ENCODE data around the gene BPIFB3. TPM values are rescaled to one million over a fixed set of nuclear protein-coding genes. Genes with fewer than 3 reads are reported as not detected.

Gene BPIFB3
- total RNA-seq, 1 experiment from 2014 or later = not detected

DNA sequence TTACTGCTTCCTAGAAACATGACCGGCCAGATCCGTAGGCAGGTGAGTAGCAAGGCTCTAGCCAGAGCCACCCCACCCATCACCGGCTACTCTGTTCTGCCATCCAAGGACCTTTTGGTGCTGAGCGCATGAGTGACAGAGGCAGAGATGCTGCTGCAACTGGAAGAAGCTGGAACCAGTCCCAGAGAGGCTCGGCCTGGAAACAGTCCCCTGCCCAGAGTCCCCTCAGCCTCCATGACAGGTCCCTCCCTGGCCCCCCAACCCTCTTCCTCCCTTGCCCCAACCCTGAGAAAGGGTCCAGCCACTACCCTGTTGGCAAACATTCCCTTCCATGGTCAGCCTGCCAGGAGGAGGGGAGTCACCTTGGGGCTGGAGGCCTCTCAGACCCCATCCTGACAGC is 57.6 kb downstream of the BPIFB3 start:
- DNase-seq (ENCODE audit: low read depth, low spot score) (no peak), ATAC-seq (no peak)
- in situ Hi-C loops (cut with HindIII; ENCODE audit: low pct_unique_long_range_greater_than_20kb, low sequenced_read_pairs) (no loop called here), intact Hi-C loops (cut with micrococcal nuclease; ENCODE audit: unreplicated experiment) (no loop called here)
- TF ChIP-seq CTCF (IDR thresholded peaks at IDR 0.05) = no peak
- CTCF ChIA-PET = no interaction called here
- H3K4me1 ChIP-seq (ENCODE audit: control insufficient read depth, insufficient read depth, low read length) = no peaks in the 10 kb centered on the region
- POLR2A ChIA-PET = no interaction called here
- H3K36me3 ChIP-seq (ENCODE audit: control insufficient read depth, insufficient read depth, low read length) = no peaks in the 10 kb centered on the region
- no peaks in the 10 kb centered on the region for H3K27me3 ChIP-seq (ENCODE audit: control insufficient read depth, insufficient read depth, low read length)
- BruUV-seq (replicated peaks) = no TSS peak
- no peak overlapping the region for H3K4me3 ChIP-seq (ENCODE audit: low read depth in 2 of 2, low read length in 2 of 2)
- H3K27ac ChIP-seq (ENCODE audit: low read length) = no peak overlapping the region
- H3K9me3 ChIP-seq (ENCODE audit: control insufficient read depth, insufficient read depth, low read depth, low read length) = no peaks in the 10 kb centered on the region

GRCh38 chr20:33112547-33113386 is 59.1 kb downstream of the BPIFB3 start:
- Histone ChIP-seq H3K4me3 (ENCODE audit: low read depth in 2 of 2, low read length in 2 of 2) (no peak overlapping the region), H3K27me3 (ENCODE audit: control insufficient read depth, insufficient read depth, low read length) (no peaks in the 10 kb centered on the region), H3K36me3 (ENCODE audit: control insufficient read depth, insufficient read depth, low read length) (no peaks in the 10 kb centered on the region), H3K9me3 (ENCODE audit: control insufficient read depth, insufficient read depth, low read depth, low read length) (no peaks in the 10 kb centered on the region), H3K27ac (ENCODE audit: low read length) (no peak overlapping the region), H3K4me1 (ENCODE audit: control insufficient read depth, insufficient read depth, low read length) (no peaks in the 10 kb centered on the region)
- in situ Hi-C loops (cut with HindIII; ENCODE audit: low pct_unique_long_range_greater_than_20kb, low sequenced_read_pairs) = no loop called here
- no peak for DNase-seq (ENCODE audit: low read depth, low spot score)
- POLR2A ChIA-PET = no interaction called here
- TF ChIP-seq SIN3A (IDR thresholded peaks at IDR 0.05; ENCODE audit: borderline replicate concordance, insufficient read depth, low read depth, low read length) = no peak
- no peak for TF ChIP-seq CTCF (IDR thresholded peaks at IDR 0.05)
- TF ChIP-seq TCF7L2 (IDR thresholded peaks at IDR 0.05; ENCODE audit: low read depth, low read length) = no peak
- TF ChIP-seq POLR2AphosphoS5 (IDR thresholded peaks at IDR 0.05; ENCODE audit: low read depth, low read length) = no peak
- TF ChIP-seq, protein P1, sequence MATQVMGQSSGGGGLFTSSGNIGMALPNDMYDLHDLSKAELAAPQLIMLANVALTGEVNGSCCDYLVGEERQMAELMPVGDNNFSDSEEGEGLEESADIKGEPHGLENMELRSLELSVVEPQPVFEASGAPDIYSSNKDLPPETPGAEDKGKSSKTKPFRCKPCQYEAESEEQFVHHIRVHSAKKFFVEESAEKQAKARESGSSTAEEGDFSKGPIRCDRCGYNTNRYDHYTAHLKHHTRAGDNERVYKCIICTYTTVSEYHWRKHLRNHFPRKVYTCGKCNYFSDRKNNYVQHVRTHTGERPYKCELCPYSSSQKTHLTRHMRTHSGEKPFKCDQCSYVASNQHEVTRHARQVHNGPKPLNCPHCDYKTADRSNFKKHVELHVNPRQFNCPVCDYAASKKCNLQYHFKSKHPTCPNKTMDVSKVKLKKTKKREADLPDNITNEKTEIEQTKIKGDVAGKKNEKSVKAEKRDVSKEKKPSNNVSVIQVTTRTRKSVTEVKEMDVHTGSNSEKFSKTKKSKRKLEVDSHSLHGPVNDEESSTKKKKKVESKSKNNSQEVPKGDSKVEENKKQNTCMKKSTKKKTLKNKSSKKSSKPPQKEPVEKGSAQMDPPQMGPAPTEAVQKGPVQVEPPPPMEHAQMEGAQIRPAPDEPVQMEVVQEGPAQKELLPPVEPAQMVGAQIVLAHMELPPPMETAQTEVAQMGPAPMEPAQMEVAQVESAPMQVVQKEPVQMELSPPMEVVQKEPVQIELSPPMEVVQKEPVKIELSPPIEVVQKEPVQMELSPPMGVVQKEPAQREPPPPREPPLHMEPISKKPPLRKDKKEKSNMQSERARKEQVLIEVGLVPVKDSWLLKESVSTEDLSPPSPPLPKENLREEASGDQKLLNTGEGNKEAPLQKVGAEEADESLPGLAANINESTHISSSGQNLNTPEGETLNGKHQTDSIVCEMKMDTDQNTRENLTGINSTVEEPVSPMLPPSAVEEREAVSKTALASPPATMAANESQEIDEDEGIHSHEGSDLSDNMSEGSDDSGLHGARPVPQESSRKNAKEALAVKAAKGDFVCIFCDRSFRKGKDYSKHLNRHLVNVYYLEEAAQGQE (IDR thresholded peaks at IDR 0.05; ENCODE audit: insufficient read depth in 1 of 2, low read depth in 2 of 2, low read length in 1 of 2) = no peak
- intact Hi-C loops (cut with micrococcal nuclease; ENCODE audit: unreplicated experiment) = no loop called here
- ATAC-seq = no peak
- BruUV-seq (replicated peaks) = no TSS peak
- CTCF ChIA-PET = interaction anchor here (0.6 kb wide), 1 partner anchor 346 kb away, joined by 3 read pairs; no protein-coding TSS in a partner anchor

Data from Panc1 (cell line).